Measurements from ENCODE around the gene ETV5. TPM values are rescaled to one million over a fixed set of nuclear protein-coding genes. Genes with fewer than 3 reads are reported as not detected.

ETV5 gene
- total and polyA plus RNA-seq, 2 donors (not counting 3 experiments of a cell fraction or from before 2014, with no cell fraction given): 8.8 to 40.9 TPM

GRCh38 chr3:186119499-186119898 is 10.6 kb upstream of the ETV5 start:
- no peak overlapping the region for H2AFZ ChIP-seq (ENCODE audit: low read depth, low read length)
- POLR2A ChIA-PET: no interaction called here
- no peak for DNase-seq (ENCODE audit: low read depth, low spot score)
- BruUV-seq (replicated peaks): no TSS peak
- H3K27me3 ChIP-seq (ENCODE audit: control insufficient read depth in 2 of 2, insufficient read depth in 2 of 2, low read length in 2 of 2): peaks cover 16% of the 10 kb centered on the region in 2 experiments
- H3K9me3 ChIP-seq (replicated peaks; ENCODE audit: control insufficient read depth, insufficient read depth, low read length): no peaks in the 10 kb centered on the region
- no peaks in the 10 kb centered on the region for H3K4me1 ChIP-seq (ENCODE audit: control insufficient read depth, extremely low read depth, insufficient read depth, low read length)
- CTCF ChIA-PET: interaction anchor here (0.7 kb wide), 1 partner anchor 19 kb away, joined by 4 read pairs; no protein-coding TSS in a partner anchor
- no peak overlapping the region for H3K27ac ChIP-seq (ENCODE audit: insufficient read depth, low read depth, low read length)
- no peaks in the 10 kb centered on the region for H3K9me1 ChIP-seq (replicated peaks; ENCODE audit: control insufficient read depth, extremely low read depth, insufficient read depth, low read length)
- H3K4me2 ChIP-seq (ENCODE audit: insufficient read depth, low read length): no peak overlapping the region
- TF ChIP-seq CTCF (IDR thresholded peaks at IDR 0.05; ENCODE audit: extremely low read depth in 1 of 2, insufficient read depth in 1 of 2, low read depth in 1 of 2, low read length in 2 of 2) (no peak), EZH2 (IDR thresholded peaks at IDR 0.05; ENCODE audit: borderline replicate concordance, low read depth, low read length, severe bottlenecking) (no peak), POLR2AphosphoS5 (IDR thresholded peaks at IDR 0.05; ENCODE audit: insufficient read depth, low read depth, low read length) (no peak)
- no peaks in the 10 kb centered on the region for H3K36me3 ChIP-seq (ENCODE audit: control insufficient read depth in 2 of 2, extremely low read depth in 1 of 2, insufficient read depth in 2 of 2, low read length in 2 of 2)
- dilution Hi-C loops (cut with MboI; ENCODE audit: extremely low pct_ligation_motif_present, low sequenced_read_pairs) (no loop called here), intact Hi-C loops (cut with micrococcal nuclease) (no loop called here)
- no peak overlapping the region for H3K4me3 ChIP-seq (replicated peaks in 1 of 3; ENCODE audit: insufficient read depth in 1 of 3, low read depth in 1 of 3, low read length in 3 of 3)
- no peaks in the 10 kb centered on the region for H4K20me1 ChIP-seq (replicated peaks; ENCODE audit: control insufficient read depth, extremely low read depth, insufficient read depth, low read length)
- no peaks in the 10 kb centered on the region for H3K79me2 ChIP-seq (ENCODE audit: control insufficient read depth, insufficient read depth, low read length)
- H3K9ac ChIP-seq (replicated peaks; ENCODE audit: extremely low read depth, insufficient read depth, low read length): no peak overlapping the region
- no peak for FAIRE-seq

GRCh38 chr3:186118692-186119091 is 9.8 kb upstream of the ETV5 start:
- FAIRE-seq (no peak), DNase-seq (ENCODE audit: low read depth, low spot score) (no peak)
- Histone ChIP-seq H3K9me3 (replicated peaks; ENCODE audit: control insufficient read depth, insufficient read depth, low read length) (no peaks in the 10 kb centered on the region), H3K27ac (ENCODE audit: insufficient read depth, low read depth, low read length) (no peak overlapping the region), H3K4me2 (ENCODE audit: insufficient read depth, low read length) (no peak overlapping the region), H4K20me1 (replicated peaks; ENCODE audit: control insufficient read depth, extremely low read depth, insufficient read depth, low read length) (no peaks in the 10 kb centered on the region), H3K27me3 (ENCODE audit: control insufficient read depth in 2 of 2, insufficient read depth in 2 of 2, low read length in 2 of 2) (peaks cover 18 to 23% of the 10 kb centered on the region in 2 experiments), H3K4me3 (replicated peaks in 1 of 3; ENCODE audit: insufficient read depth in 1 of 3, low read depth in 1 of 3, low read length in 3 of 3) (no peak overlapping the region), H3K9me1 (replicated peaks; ENCODE audit: control insufficient read depth, extremely low read depth, insufficient read depth, low read length) (no peaks in the 10 kb centered on the region), H3K9ac (replicated peaks; ENCODE audit: extremely low read depth, insufficient read depth, low read length) (no peak overlapping the region), H3K79me2 (ENCODE audit: control insufficient read depth, insufficient read depth, low read length) (no peaks in the 10 kb centered on the region), H2AFZ (ENCODE audit: low read depth, low read length) (no peak overlapping the region), H3K36me3 (ENCODE audit: control insufficient read depth in 2 of 2, extremely low read depth in 1 of 2, insufficient read depth in 2 of 2, low read length in 2 of 2) (no peaks in the 10 kb centered on the region), H3K4me1 (ENCODE audit: control insufficient read depth, extremely low read depth, insufficient read depth, low read length) (no peaks in the 10 kb centered on the region)
- CTCF ChIA-PET: interaction anchor here (0.7 kb wide), 1 partner anchor 20 kb away, joined by 4 read pairs; no protein-coding TSS in a partner anchor
- no peak for TF ChIP-seq MAX (IDR thresholded peaks at IDR 0.05; ENCODE audit: insufficient read depth, insufficient read length)
- no peak for TF ChIP-seq FOS (IDR thresholded peaks at IDR 0.05; ENCODE audit: borderline replicate concordance, insufficient read depth, low read length)
- intact Hi-C loops (cut with micrococcal nuclease): no loop called here
- BruUV-seq (replicated peaks): no TSS peak
- POLR2A ChIA-PET: no interaction called here
- dilution Hi-C loops (cut with MboI; ENCODE audit: extremely low pct_ligation_motif_present, low sequenced_read_pairs): no loop called here
